Measurements from ENCODE around the gene TSN.

TSN gene

GRCh38 chr2:121796239-121796638 lies 40.8 kb downstream of the TSN start:
- H3K23ac ChIP-seq (ENCODE audit: low read depth, low read length, poor library complexity), result no peak overlapping the region
- no peak overlapping the region for H2BK15ac ChIP-seq (ENCODE audit: low read length)
- H3K4me3 ChIP-seq (ENCODE audit: low read length in 2 of 2), result no peak overlapping the region
- H3K14ac ChIP-seq (ENCODE audit: low read length), result no peak overlapping the region
- no peak overlapping the region for H3K4me2 ChIP-seq (ENCODE audit: insufficient read depth, low read length, poor library complexity, severe bottlenecking)
- no peak overlapping the region for H3K4ac ChIP-seq (ENCODE audit: low read length)
- no peak overlapping the region for H3K18ac ChIP-seq (ENCODE audit: low read length)
- WGBS, 2 donors (ENCODE audit: extremely low coverage in 2 of 2, insufficient read length in 2 of 2, insufficient replicate concordance in 1 of 2), result no CpG with 5 or more reads among the region's 4 CpGs
- H2BK12ac ChIP-seq (ENCODE audit: low read length), result no peak overlapping the region
- no peak overlapping the region for H2AFZ ChIP-seq (ENCODE audit: low read length)
- H4K91ac ChIP-seq (ENCODE audit: low read depth, low read length, poor library complexity), result no peak overlapping the region
- H4K8ac ChIP-seq (ENCODE audit: low read depth, low read length), result no peak overlapping the region
- no peaks in the 10 kb centered on the region for H3K79me1 ChIP-seq (ENCODE audit: low read depth, low read length)
- H3K27me3 ChIP-seq (ENCODE audit: control insufficient read depth in 3 of 3, insufficient read depth in 3 of 3, low read depth in 1 of 3, low read length in 3 of 3), result no peaks in the 10 kb centered on the region
- no peak for DNase-seq (ENCODE audit: low spot score)
- no peak overlapping the region for H2BK120ac ChIP-seq (ENCODE audit: low read depth, low read length)
- H2BK5ac ChIP-seq (ENCODE audit: low read length), result no peak overlapping the region
- no peak overlapping the region for H2AK5ac ChIP-seq (ENCODE audit: low read depth, low read length)
- no peak overlapping the region for H3K9ac ChIP-seq (ENCODE audit: low read depth, low read length, poor library complexity)
- H3K27ac ChIP-seq (replicated peaks; ENCODE audit: low read length), result no peak overlapping the region
- H3K36me3 ChIP-seq (replicated peaks in 1 of 2; ENCODE audit: control insufficient read depth in 2 of 2, insufficient read depth in 2 of 2, low read length in 2 of 2), result no peaks in the 10 kb centered on the region
- H3K4me1 ChIP-seq (ENCODE audit: control insufficient read depth in 2 of 2, insufficient read depth in 1 of 2, low read depth in 1 of 2, low read length in 2 of 2), result no peaks in the 10 kb centered on the region
- H3K9me3 ChIP-seq (replicated peaks in 1 of 2; ENCODE audit: control insufficient read depth in 2 of 2, insufficient read depth in 1 of 2, low read depth in 1 of 2, low read length in 2 of 2), result no peaks in the 10 kb centered on the region

DNA sequence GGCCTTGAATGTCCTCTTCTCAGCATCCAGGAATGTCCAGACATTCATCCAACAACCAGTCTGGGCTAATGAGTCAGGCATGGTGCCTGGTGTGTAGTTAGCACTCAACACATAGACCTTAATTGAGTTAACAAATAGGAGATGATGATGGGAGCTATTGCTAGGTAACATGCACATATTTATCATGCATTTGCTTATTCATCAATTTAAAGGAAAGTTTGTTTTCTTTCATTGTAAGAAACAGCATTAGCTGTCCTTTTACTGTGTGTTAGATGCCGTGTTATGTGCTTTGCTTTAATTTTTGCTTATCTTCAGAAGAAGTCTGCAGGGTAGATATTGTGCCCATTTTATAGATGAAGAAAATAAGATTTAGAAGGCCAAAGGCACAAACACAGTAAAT lies 43.2 kb downstream of the TSN start:
- H3K27me3 ChIP-seq (ENCODE audit: control insufficient read depth in 3 of 3, insufficient read depth in 3 of 3, low read depth in 1 of 3, low read length in 3 of 3), result no peaks in the 10 kb centered on the region
- H3K36me3 ChIP-seq (replicated peaks in 1 of 2; ENCODE audit: control insufficient read depth in 2 of 2, insufficient read depth in 2 of 2, low read length in 2 of 2), result no peaks in the 10 kb centered on the region
- no peak overlapping the region for H3K4me3 ChIP-seq (ENCODE audit: low read length in 2 of 2)
- no peaks in the 10 kb centered on the region for H3K79me1 ChIP-seq (ENCODE audit: low read depth, low read length)
- H3K4me1 ChIP-seq (ENCODE audit: control insufficient read depth in 2 of 2, insufficient read depth in 1 of 2, low read depth in 1 of 2, low read length in 2 of 2), result no peaks in the 10 kb centered on the region
- H3K14ac ChIP-seq (ENCODE audit: low read length), result no peak overlapping the region
- H3K4ac ChIP-seq (ENCODE audit: low read length), result no peak overlapping the region
- H2BK12ac ChIP-seq (ENCODE audit: low read length), result no peak overlapping the region
- H2BK120ac ChIP-seq (ENCODE audit: low read depth, low read length), result no peak overlapping the region
- H2BK15ac ChIP-seq (ENCODE audit: low read length), result no peak overlapping the region
- H3K9ac ChIP-seq (ENCODE audit: low read depth, low read length, poor library complexity), result no peak overlapping the region
- WGBS, 2 donors (ENCODE audit: extremely low coverage in 2 of 2, insufficient read length in 2 of 2, insufficient replicate concordance in 1 of 2), result no CpG with 5 or more reads among the region's 1 CpG
- no peak overlapping the region for H3K27ac ChIP-seq (replicated peaks; ENCODE audit: low read length)
- no peak for DNase-seq (ENCODE audit: low spot score)
- no peak overlapping the region for H3K18ac ChIP-seq (ENCODE audit: low read length)
- no peak overlapping the region for H2AFZ ChIP-seq (ENCODE audit: low read length)
- H4K91ac ChIP-seq (ENCODE audit: low read depth, low read length, poor library complexity), result no peak overlapping the region
- H3K9me3 ChIP-seq (replicated peaks in 1 of 2; ENCODE audit: control insufficient read depth in 2 of 2, insufficient read depth in 1 of 2, low read depth in 1 of 2, low read length in 2 of 2), result peaks cover 0 to 3% of the 10 kb centered on the region in 2 donors
- H4K8ac ChIP-seq (ENCODE audit: low read depth, low read length), result no peak overlapping the region
- H2BK5ac ChIP-seq (ENCODE audit: low read length), result no peak overlapping the region
- no peak overlapping the region for H2AK5ac ChIP-seq (ENCODE audit: low read depth, low read length)
- H3K23ac ChIP-seq (ENCODE audit: low read depth, low read length, poor library complexity), result no peak overlapping the region
- no peak overlapping the region for H3K4me2 ChIP-seq (ENCODE audit: insufficient read depth, low read length, poor library complexity, severe bottlenecking)

DNA sequence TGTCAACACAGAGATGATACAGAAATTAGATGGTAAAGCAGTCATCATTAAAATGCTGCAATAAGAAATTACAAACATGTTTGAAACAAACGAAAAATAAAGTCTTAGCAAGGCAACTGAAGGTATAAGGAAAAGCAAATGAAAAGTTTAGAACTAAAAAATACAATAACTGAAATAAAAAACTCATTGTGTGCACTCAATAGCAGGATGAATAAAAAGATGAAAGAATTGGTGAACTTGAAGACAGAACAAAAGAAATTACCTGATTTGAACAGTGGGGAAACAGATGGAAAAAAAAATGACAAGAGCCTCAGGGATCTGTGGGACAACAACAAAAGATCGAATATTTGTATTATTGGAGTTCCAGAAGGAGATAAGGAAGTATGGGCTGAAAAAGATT lies 46.5 kb downstream of the TSN start:
- no peak for DNase-seq (ENCODE audit: low spot score)
- no CpG with 5 or more reads among the region's 2 CpGs for WGBS, 2 donors (ENCODE audit: extremely low coverage in 2 of 2, insufficient read length in 2 of 2, insufficient replicate concordance in 1 of 2)
- Histone ChIP-seq H3K27ac (replicated peaks; ENCODE audit: low read length) (no peak overlapping the region), H2BK5ac (ENCODE audit: low read length) (no peak overlapping the region), H3K14ac (ENCODE audit: low read length) (no peak overlapping the region), H4K91ac (ENCODE audit: low read depth, low read length, poor library complexity) (no peak overlapping the region), H2AFZ (ENCODE audit: low read length) (no peak overlapping the region), H2AK5ac (ENCODE audit: low read depth, low read length) (no peak overlapping the region), H3K27me3 (ENCODE audit: control insufficient read depth in 3 of 3, insufficient read depth in 3 of 3, low read depth in 1 of 3, low read length in 3 of 3) (no peaks in the 10 kb centered on the region), H2BK120ac (ENCODE audit: low read depth, low read length) (no peak overlapping the region), H2BK15ac (ENCODE audit: low read length) (no peak overlapping the region), H3K79me1 (ENCODE audit: low read depth, low read length) (no peaks in the 10 kb centered on the region), H3K9me3 (replicated peaks in 1 of 2; ENCODE audit: control insufficient read depth in 2 of 2, insufficient read depth in 1 of 2, low read depth in 1 of 2, low read length in 2 of 2) (peaks cover 0 to 3% of the 10 kb centered on the region in 2 donors), H3K9ac (ENCODE audit: low read depth, low read length, poor library complexity) (no peak overlapping the region), H3K36me3 (replicated peaks in 1 of 2; ENCODE audit: control insufficient read depth in 2 of 2, insufficient read depth in 2 of 2, low read length in 2 of 2) (no peaks in the 10 kb centered on the region), H3K18ac (ENCODE audit: low read length) (no peak overlapping the region), H3K4me1 (ENCODE audit: control insufficient read depth in 2 of 2, insufficient read depth in 1 of 2, low read depth in 1 of 2, low read length in 2 of 2) (peaks cover 0 to 5% of the 10 kb centered on the region in 2 donors), H3K4me2 (ENCODE audit: insufficient read depth, low read length, poor library complexity, severe bottlenecking) (no peak overlapping the region), H3K4me3 (ENCODE audit: low read length in 2 of 2) (no peak overlapping the region), H2BK12ac (ENCODE audit: low read length) (no peak overlapping the region), H3K23ac (ENCODE audit: low read depth, low read length, poor library complexity) (no peak overlapping the region), H3K4ac (ENCODE audit: low read length) (no peak overlapping the region), H4K8ac (ENCODE audit: low read depth, low read length) (no peak overlapping the region)

DNA sequence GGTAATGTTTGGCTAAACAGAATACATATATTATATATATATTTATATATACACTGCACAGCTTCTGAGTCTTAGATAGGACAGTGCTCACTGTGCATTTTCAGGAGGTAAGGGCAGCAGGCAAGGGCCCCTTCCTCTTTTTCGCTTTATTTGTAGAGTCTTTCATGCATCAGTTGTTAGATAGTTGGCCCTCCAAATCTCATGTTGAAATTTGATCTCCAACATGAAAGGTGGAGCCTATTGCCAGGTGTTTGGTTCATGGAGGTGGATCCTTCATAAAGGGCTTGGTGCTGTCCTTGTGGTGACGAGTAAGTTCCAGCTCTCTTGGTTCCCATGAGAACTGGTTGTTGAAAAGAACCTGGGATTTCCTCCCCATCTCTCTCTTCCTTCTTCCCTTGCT lies 48.1 kb downstream of the TSN start:
- Histone ChIP-seq H4K8ac (ENCODE audit: low read depth, low read length) (no peak overlapping the region), H3K9me3 (replicated peaks in 1 of 2; ENCODE audit: control insufficient read depth in 2 of 2, insufficient read depth in 1 of 2, low read depth in 1 of 2, low read length in 2 of 2) (peaks cover 0 to 3% of the 10 kb centered on the region in 2 donors), H3K36me3 (replicated peaks in 1 of 2; ENCODE audit: control insufficient read depth in 2 of 2, insufficient read depth in 2 of 2, low read length in 2 of 2) (no peaks in the 10 kb centered on the region), H2AFZ (ENCODE audit: low read length) (no peak overlapping the region), H3K23ac (ENCODE audit: low read depth, low read length, poor library complexity) (no peak overlapping the region), H3K79me1 (ENCODE audit: low read depth, low read length) (no peaks in the 10 kb centered on the region), H2BK12ac (ENCODE audit: low read length) (no peak overlapping the region), H2BK120ac (ENCODE audit: low read depth, low read length) (no peak overlapping the region), H2BK5ac (ENCODE audit: low read length) (no peak overlapping the region), H3K4ac (ENCODE audit: low read length) (no peak overlapping the region), H4K91ac (ENCODE audit: low read depth, low read length, poor library complexity) (no peak overlapping the region), H3K27me3 (ENCODE audit: control insufficient read depth in 3 of 3, insufficient read depth in 3 of 3, low read depth in 1 of 3, low read length in 3 of 3) (no peaks in the 10 kb centered on the region), H3K4me2 (ENCODE audit: insufficient read depth, low read length, poor library complexity, severe bottlenecking) (no peak overlapping the region), H3K27ac (replicated peaks; ENCODE audit: low read length) (no peak overlapping the region), H3K18ac (ENCODE audit: low read length) (no peak overlapping the region), H3K4me1 (ENCODE audit: control insufficient read depth in 2 of 2, insufficient read depth in 1 of 2, low read depth in 1 of 2, low read length in 2 of 2) (peaks cover 0 to 5% of the 10 kb centered on the region in 2 donors), H2BK15ac (ENCODE audit: low read length) (no peak overlapping the region), H3K14ac (ENCODE audit: low read length) (no peak overlapping the region), H3K4me3 (ENCODE audit: low read length in 2 of 2) (no peak overlapping the region), H3K9ac (ENCODE audit: low read depth, low read length, poor library complexity) (no peak overlapping the region), H2AK5ac (ENCODE audit: low read depth, low read length) (no peak overlapping the region)
- DNase-seq (ENCODE audit: low spot score), result no peak
- no CpG with 5 or more reads among the region's 2 CpGs for WGBS, 2 donors (ENCODE audit: extremely low coverage in 2 of 2, insufficient read length in 2 of 2, insufficient replicate concordance in 1 of 2)

Data from neuronal stem cell (in vitro differentiated cells).